Measurements from ENCODE around the gene ENO2.
"Not testable (repeated sequence)": the region's sequence is repeated elsewhere in the genome, so short reads cannot be mapped to it uniquely, and the experiment has no call there.

DNA sequence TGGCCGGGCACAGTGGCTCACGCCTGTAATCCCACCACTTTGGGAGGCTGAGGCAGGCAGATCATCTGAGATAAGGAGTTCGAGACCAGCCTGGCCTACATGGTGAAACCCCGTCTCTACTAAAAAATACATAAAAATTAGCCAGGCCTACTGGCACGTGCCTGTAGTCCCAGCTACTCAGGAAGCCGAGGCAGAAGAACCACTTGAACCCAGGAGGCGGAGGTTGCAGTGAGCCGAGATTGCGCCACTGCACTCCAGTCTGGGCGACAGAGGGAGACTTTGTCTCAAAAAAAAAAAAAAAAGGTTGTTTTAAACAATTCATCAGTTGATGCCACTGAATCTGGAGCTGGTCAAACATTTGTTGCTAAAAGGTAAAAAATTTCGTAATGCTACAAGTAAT lies 34.6 kb upstream of the ENO2 start:
- not testable (repeated sequence) for TF ChIP-seq RXRA (IDR thresholded peaks at IDR 0.05; ENCODE audit: borderline replicate concordance, low read depth); TCF12 (IDR thresholded peaks at IDR 0.05); ELF1 (IDR thresholded peaks at IDR 0.05); POLR2AphosphoS5 (IDR thresholded peaks at IDR 0.05; ENCODE audit: low read depth, low read length)
- TF ChIP-seq, protein P1, sequence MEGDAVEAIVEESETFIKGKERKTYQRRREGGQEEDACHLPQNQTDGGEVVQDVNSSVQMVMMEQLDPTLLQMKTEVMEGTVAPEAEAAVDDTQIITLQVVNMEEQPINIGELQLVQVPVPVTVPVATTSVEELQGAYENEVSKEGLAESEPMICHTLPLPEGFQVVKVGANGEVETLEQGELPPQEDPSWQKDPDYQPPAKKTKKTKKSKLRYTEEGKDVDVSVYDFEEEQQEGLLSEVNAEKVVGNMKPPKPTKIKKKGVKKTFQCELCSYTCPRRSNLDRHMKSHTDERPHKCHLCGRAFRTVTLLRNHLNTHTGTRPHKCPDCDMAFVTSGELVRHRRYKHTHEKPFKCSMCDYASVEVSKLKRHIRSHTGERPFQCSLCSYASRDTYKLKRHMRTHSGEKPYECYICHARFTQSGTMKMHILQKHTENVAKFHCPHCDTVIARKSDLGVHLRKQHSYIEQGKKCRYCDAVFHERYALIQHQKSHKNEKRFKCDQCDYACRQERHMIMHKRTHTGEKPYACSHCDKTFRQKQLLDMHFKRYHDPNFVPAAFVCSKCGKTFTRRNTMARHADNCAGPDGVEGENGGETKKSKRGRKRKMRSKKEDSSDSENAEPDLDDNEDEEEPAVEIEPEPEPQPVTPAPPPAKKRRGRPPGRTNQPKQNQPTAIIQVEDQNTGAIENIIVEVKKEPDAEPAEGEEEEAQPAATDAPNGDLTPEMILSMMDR (IDR thresholded peaks at IDR 0.05), result not testable (repeated sequence)

All from SK-N-SH (cell line).